COLO829 (cell line): ENCODE data around the gene PFKL.

ENCODE experiments used
- DNase-seq: peaks from one replicate; pipeline ENCODE4 v3.0.0; 2012; ENCODE audit warnings: low spot score

Gene PFKL

GRCh38 chr21:44299458-44300261, at the start of gene PFKL:
PFKL (plus strand) TSS chr21:44300053; CDS start chr21:44300106, 53 bp downstream.
- DNase-seq, result peak; percentile 58

DNA sequence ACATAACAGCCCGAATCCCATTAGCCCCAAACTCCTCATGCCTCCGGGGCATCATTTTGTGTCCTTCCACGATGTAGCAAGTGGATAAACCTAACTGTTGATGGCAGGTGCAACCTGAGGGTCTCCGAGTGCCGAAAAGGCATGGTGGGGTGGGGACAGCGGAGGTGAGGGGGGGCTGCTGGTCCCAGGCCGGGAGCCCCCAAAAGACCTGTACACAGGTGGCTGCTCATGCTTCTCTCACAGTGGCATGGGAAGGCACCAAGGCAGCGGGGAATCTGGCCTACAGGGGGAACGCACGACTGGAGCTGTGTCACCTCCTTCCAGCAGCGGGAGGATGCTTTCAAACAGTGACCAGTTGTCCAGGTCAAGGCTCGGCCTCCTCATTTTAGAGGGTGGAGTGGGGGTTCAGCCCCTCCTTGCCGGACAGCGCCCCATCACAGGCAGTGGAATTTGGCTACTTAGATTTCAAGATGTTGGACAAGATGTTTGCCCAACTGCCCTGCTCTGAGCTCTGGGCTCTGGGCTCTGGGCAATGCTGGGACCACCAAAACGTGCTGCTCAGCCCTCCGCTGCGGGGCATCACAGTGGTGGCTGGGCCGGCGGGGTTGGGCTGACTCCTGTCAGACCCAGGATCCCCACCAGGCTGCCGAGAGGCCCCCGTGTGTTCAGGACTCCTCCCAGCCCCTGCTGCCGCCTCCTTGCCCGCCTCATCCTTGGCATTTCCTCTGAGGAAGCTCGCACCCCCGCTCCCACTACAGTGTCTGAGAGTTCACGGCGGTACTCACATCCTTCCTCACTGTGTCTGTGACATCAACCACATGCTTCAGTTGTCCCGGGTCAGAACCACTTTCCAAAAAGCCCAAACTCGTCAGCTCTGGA, 45.8 kb upstream of the PFKL start:
- DNase-seq, result no peak

- no peak for DNase-seq
These were observed 44.3 kb upstream of the PFKL start for GRCh38 chr21:44255511-44255981.

- no peak for DNase-seq
These were observed 41.7 kb upstream of the PFKL start for GRCh38 chr21:44258056-44258725.

GRCh38 chr21:44259082-44259705, 40.7 kb upstream of the PFKL start:
- no peak for DNase-seq

DNA sequence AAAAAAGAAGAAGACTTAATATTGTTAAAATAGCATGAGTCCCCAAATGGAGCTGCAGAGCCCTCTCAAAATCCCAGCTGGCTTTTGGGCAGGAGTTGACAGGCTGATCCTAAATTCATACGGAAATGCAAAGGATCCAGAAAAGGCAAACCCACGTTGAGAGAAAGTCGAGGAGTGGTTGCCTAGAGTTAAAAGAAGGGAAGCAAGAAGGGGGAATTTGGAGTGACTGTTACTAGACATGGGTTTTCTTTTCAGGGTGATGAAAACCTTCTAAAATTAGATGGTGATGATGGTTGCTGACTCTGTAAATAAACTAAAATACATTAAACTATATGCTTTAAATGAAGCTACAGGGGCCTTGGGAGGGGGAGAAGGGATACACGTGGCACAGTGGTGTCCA, 39.8 kb upstream of the PFKL start:
- DNase-seq, result no peak

DNA sequence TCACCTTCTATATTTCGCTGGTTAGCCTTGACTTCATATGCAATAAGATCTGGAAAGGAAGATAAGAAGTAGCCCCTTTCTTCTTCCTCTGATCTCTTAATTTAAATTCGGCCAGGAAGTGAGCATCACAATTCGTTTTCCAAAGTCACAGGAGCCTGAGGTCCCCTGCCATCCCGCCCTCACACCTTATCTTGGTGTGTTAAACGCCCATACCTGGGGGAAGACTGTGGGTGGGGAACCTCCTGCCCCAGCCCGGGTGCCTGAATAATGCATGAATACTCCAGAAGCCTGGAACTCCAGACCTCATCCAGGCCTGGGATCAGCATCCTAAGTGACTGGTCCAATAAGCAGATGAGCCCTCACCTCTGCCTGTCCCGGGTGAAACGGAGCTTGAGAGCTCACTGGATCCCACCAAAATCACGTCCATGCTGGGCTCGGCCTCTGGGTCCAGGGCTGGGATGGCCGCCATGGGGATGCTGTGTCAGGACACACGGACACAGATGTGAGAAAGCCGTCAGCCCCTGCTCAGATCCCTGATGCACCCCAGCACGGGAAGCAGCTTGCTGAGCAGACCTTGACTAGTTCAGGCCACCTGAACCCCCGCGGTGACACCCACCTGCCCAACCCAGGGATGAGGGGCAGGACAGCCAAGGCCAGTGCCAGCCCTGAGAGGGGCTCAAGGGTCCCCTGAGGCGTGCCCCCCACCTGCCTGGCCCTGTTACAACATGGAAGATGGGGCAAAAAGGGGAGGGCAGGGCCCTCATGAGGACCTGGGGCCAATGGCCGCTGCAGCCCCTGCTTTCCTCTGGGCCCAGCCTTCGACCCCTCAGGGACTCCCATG, 38.8 kb upstream of the PFKL start:
- no peak for DNase-seq

GRCh38 chr21:44261675-44262295, 38.1 kb upstream of the PFKL start, which contains the start of gene DNMT3L:
DNMT3L (minus strand) TSS chr21:44261897; CDS start chr21:44261259, 638 bp downstream.
- no peak for DNase-seq

GRCh38 chr21:44262338-44263056, 37.4 kb upstream of the PFKL start:
- DNase-seq, result no peak

DNA sequence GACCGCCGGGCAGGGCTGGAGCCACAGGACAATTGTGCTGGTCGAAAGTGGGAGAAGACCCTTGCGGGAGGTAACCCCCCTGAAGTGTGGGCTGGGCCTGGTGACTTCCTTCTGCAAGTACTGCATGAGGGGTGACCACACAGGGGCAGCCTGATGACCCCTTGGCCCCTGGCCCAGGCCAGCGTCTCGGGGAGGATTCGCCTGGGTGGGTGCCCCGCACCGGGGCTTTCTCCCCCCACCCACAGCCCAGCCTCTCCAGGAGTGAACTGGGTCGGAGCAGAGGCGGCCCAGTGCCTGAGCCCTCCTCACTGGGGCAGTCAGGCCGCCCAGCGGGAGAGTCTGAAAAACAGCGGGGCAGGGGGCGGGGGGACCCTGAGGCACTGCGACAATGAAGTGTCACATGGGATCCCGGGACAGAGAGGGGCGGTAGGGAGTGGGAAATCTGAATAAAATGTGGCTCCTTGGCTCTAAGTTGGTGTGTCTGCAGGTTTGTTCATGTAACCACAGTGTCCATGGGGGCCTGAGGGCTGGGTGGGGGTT, 36.6 kb upstream of the PFKL start:
- no peak for DNase-seq

DNA sequence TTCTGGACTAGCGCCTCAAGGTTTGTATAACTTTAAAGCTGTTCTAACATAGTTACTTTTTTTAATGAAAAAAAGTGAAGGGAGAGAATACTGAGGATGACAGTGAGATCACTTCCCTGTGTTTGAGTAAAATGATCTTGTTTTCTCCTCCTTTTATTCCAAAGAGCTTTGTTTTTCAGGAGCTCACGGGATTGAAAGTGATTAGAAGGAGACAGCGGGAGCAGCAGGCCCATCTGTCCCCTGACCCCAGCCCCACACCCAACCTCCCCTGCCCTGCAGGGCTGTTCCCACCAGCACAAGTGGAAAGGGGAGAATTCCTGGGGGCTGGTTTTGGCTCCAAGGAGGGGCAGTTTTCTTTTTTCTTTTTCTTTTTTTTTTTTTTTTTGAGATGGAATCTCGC, 36.1 kb upstream of the PFKL start:
- no peak for DNase-seq

DNA sequence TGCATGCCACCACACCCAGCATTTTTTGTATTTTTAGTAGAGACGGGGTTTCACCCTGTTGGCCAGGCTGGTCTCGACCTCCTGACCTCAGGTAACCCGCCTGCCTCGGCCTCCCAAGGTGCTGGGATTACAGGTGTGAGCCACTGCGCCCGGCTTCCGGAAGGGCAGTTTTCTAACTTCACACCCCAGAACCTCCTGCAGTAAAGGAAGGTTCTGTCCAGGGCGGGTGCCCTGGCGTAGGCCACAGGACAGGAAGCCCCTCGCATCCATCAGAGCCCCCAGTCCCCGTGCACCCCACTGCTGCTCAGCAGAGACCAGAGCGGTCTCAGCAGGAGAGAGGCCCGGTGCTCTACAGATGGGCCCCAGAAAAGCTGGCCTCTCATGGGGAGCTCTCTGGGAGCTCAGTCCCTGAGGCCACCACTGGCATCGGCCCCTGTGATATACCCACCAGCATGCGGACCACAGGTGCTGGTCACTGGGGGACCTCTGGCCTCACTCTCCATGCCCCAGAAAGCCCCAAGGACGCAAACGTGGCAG, 34.1 kb upstream of the PFKL start:
- DNase-seq, result no peak

GRCh38 chr21:44267655-44268142, 32.2 kb upstream of the PFKL start:
- DNase-seq, result no peak

- no peak for DNase-seq
These were observed 30.8 kb upstream of the PFKL start for GRCh38 chr21:44269090-44269489.

DNA sequence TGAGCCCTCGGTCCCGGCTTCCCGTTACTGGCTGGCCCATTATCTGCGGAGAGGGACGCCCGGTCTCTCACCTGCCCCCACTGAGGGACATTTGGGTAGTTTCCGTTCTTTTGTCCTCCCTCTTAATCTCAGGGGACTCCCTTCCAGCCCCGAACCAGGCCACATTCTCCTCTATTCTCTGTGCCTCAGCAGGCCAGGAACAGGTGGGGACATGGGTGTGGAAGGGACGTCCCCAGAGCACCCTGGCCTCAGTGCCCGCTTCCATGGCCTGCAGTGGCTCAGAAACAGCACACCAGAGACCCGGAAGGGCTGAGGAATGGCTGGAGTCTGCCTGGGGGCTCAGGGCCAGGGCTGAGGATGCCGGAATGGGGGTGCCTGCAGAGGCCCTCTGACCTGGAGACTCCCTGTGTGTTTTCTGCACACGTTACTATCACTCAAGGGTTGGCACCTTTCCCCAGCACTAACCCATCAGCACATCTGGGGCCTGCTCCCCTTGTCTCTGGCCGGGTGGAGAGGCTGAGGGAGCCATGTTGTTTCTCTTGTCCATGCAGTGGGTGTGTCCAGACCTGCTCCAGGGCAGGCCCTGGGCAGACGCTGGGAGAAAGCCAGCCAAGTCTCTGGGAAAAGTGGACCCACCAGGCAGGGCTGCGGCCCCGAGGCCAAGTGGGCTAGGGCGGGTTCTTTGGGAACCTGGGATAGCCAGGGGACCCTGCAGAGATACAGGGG, 28.1 kb upstream of the PFKL start:
- DNase-seq, result no peak

DNA sequence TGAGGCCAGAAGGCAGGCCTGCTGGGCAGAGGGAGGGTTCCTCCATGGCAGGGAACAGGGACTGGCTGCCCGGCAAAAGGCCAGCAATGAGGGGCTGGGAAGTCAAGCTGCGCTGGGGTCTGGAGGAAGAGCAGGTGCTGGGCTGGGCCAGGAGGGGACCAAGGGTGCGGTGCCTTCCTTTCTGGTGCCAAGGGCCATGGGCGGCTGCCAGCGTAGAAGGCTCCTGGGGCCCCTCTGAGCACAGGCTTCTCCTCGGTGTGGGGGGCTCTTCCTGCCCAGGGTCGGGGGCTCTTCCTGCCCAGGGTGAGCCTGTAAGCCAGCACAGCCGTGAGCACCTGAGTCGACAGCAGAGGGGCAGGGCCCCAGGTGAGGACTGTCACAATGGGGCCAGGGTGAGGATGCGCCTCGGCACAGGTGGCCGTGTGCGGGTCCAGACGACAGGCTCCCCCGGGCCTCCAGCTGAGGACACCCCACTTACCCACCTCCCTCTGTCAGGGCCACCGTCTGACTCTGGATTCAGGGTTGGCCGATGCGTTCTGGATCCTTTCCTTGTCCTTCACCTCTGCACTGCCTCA, 27.5 kb upstream of the PFKL start:
- no peak for DNase-seq

DNA sequence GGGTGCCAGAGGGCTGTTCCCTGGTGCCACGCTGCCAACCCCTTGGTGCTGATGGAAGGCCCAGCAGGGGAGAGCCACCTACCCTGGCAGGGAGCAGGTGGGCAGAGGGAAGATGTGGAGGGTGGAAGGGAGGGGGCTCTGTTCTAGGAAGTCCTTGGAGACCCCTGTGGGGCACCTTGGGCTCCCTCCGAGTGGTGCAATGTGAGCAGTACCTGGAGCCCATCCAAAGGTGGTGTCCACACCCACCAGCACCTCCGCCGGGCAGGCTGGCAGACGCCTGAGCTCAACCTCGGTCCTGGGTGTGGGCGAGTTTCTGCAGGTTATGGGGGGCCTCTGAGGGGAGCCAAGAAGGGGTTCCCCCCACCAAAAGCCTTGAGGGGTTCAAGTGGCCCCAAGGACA, 26.8 kb upstream of the PFKL start:
- no peak for DNase-seq

- no peak for DNase-seq
These were observed 24.8 kb upstream of the PFKL start for GRCh38 chr21:44275041-44275440.
